H9 (cell line): Measurements from ENCODE around the gene KLF15. TPM values are rescaled to one million over a fixed set of nuclear protein-coding genes. Genes with fewer than 3 reads are reported as not detected.

Experiments
- DNase-seq: peaks from one replicate; pipeline ENCODE4 v3.0.0-alpha.2; 2017
- H2AFZ ChIP-seq: one replicate; pipeline ENCODE4 v1.6.1; 2013; ENCODE audit warnings: mild to moderate bottlenecking, low read length, control low read depth, moderate library complexity
- H2AK5ac ChIP-seq: 2 replicates; pipeline ENCODE4 v1.6.1; 2013; ENCODE audit warnings: low read length, control low read depth, mixed read lengths; ENCODE audit not compliant: insufficient read length
- H2BK120ac ChIP-seq: one replicate; pipeline ENCODE4 v1.6.1; 2013; ENCODE audit warnings: low read depth, mild to moderate bottlenecking, low read length, control low read depth, inconsistent platforms; ENCODE audit not compliant: poor library complexity, severe bottlenecking
- H2BK12ac ChIP-seq: 2 replicates; pipeline ENCODE4 v1.6.1; 2013; ENCODE audit warnings: low read length, control low read depth, mixed read lengths, low read depth; ENCODE audit not compliant: insufficient read length
- H2BK15ac ChIP-seq: 2 replicates; pipeline ENCODE4 v1.6.1; 2013; ENCODE audit warnings: low read depth, low read length, control low read depth
- H2BK20ac ChIP-seq: one replicate; pipeline ENCODE4 v1.6.1; 2013; ENCODE audit warnings: low read depth, mild to moderate bottlenecking, low read length, control low read depth, inconsistent platforms; ENCODE audit not compliant: poor library complexity, severe bottlenecking
- H2BK5ac ChIP-seq: 2 replicates; pipeline ENCODE4 v1.6.1; 2013; ENCODE audit warnings: low read length, control low read depth, mixed read lengths; ENCODE audit not compliant: insufficient read length
- H3K14ac ChIP-seq: 2 replicates; pipeline ENCODE4 v1.6.1; 2013; ENCODE audit warnings: low read length, control low read depth; ENCODE audit not compliant: insufficient read depth
- H3K18ac ChIP-seq: 2 replicates; pipeline ENCODE4 v1.6.1; 2013; ENCODE audit warnings: low read depth, mild to moderate bottlenecking, mixed read lengths, low read length, control low read depth; ENCODE audit not compliant: insufficient read length
- H3K23ac ChIP-seq: 2 replicates; pipeline ENCODE4 v1.6.1; 2013; ENCODE audit warnings: low read length, control low read depth, mixed read lengths, low read depth; ENCODE audit not compliant: insufficient read length
- H3K23me2 ChIP-seq: 2 replicates; pipeline ENCODE4 v1.6.1; 2013; ENCODE audit warnings: low read depth, mild to moderate bottlenecking, mixed read lengths, low read length, control low read depth; ENCODE audit not compliant: insufficient read length, poor library complexity, severe bottlenecking
- H3K27ac ChIP-seq: 2 replicates; pipeline ENCODE4 v1.5.1; 2013; ENCODE audit warnings: low read length, control low read depth, mixed read lengths, low read depth; ENCODE audit not compliant: insufficient read length
- H3K27me3 ChIP-seq: 2 replicates; pipeline ENCODE4 v1.6.1; 2013; ENCODE audit warnings: low read length, control low read depth, inconsistent platforms; ENCODE audit not compliant: insufficient read depth
- H3K4ac ChIP-seq: 2 replicates; pipeline ENCODE4 v1.6.1; 2013; ENCODE audit warnings: low read depth, mild to moderate bottlenecking, control low read depth, inconsistent platforms, low read length, moderate library complexity
- H3K4me1 ChIP-seq: 2 replicates; pipeline ENCODE4 v1.6.1; 2013; ENCODE audit warnings: low read length, control low read depth, inconsistent platforms; ENCODE audit not compliant: insufficient read depth
- H3K4me2 ChIP-seq: 2 replicates; pipeline ENCODE4 v1.6.1; 2013; ENCODE audit warnings: low read length, control low read depth, mixed read lengths; ENCODE audit not compliant: insufficient read length, insufficient read depth
- H3K56ac ChIP-seq: 2 replicates; pipeline ENCODE4 v1.6.1; 2013; ENCODE audit warnings: low read depth, mild to moderate bottlenecking, mixed read lengths, low read length, control low read depth; ENCODE audit not compliant: insufficient read length
- H3K79me1 ChIP-seq: 2 replicates; pipeline ENCODE4 v1.6.1; 2013; ENCODE audit warnings: low read depth, mild to moderate bottlenecking, moderate library complexity, low read length, control low read depth, inconsistent platforms; ENCODE audit not compliant: insufficient read depth, poor library complexity, severe bottlenecking
- H3K79me2 ChIP-seq: 2 replicates; pipeline ENCODE4 v1.6.1; 2013; ENCODE audit warnings: low read length, control low read depth, inconsistent platforms; ENCODE audit not compliant: insufficient read depth
- H3K9ac ChIP-seq: 2 replicates; pipeline ENCODE4 v1.6.1; 2013; ENCODE audit warnings: low read length, control low read depth, mixed read lengths; ENCODE audit not compliant: insufficient read length; ENCODE audit errors: extremely low read depth
- H3K9me3 ChIP-seq: one replicate; pipeline ENCODE4 v1.6.1; 2013; ENCODE audit warnings: low read depth, low read length, inconsistent platforms; ENCODE audit not compliant: control insufficient read depth
- H3T11ph ChIP-seq: one replicate; pipeline ENCODE4 v1.6.1; 2013; ENCODE audit warnings: mild to moderate bottlenecking, low read length, control low read depth, inconsistent platforms
- H4K20me1 ChIP-seq: one replicate; pipeline ENCODE4 v1.6.1; 2013; ENCODE audit not compliant: control insufficient read depth, insufficient read length, insufficient read depth
- H4K5ac ChIP-seq: 2 replicates; pipeline ENCODE4 v1.6.1; 2013; ENCODE audit warnings: low read depth, mild to moderate bottlenecking, mixed read lengths, low read length, control low read depth; ENCODE audit not compliant: insufficient read length
- H4K8ac ChIP-seq: replicated peaks from 2 replicates; pipeline ENCODE4 v1.6.1; 2013; ENCODE audit warnings: low read length, control low read depth, mixed read lengths, low read depth; ENCODE audit not compliant: insufficient read length
- H4K91ac ChIP-seq: 2 replicates; pipeline ENCODE4 v1.6.1; 2013; ENCODE audit warnings: low read depth, mild to moderate bottlenecking, moderate library complexity, mixed read lengths, low read length, control low read depth; ENCODE audit not compliant: insufficient read length
- H3K27ac Mint-ChIP-seq, 3 experiments: 2 replicates in 2 of 3; 3 replicates in 1 of 3; pipeline ENCODE4 v1.8.0; 2020 to 2021; ENCODE audit warnings: mixed read lengths in 3 of 3, mild to moderate bottlenecking in 1 of 3, moderate library complexity in 1 of 3
- H3K27me3 Mint-ChIP-seq: 2 replicates; pipeline ENCODE4 v1.8.0; 2021; ENCODE audit warnings: low read depth, mild to moderate bottlenecking, moderate library complexity, mixed read lengths
- H3K36me3 Mint-ChIP-seq, 3 experiments: 2 replicates in 2 of 3; 3 replicates in 1 of 3; pipeline ENCODE4 v1.8.0; 2020 to 2021; ENCODE audit warnings: low read depth in 3 of 3, mixed read lengths in 3 of 3; ENCODE audit not compliant: insufficient read depth in 1 of 3
- H3K4me1 Mint-ChIP-seq, 2 experiments: 2 replicates each; pipeline ENCODE4 v1.8.0; 2020; ENCODE audit warnings: mixed read lengths in 2 of 2
- H3K4me3 Mint-ChIP-seq, 2 experiments: 2 replicates in 1 of 2; 3 replicates in 1 of 2; pipeline ENCODE4 v1.8.0; 2020 to 2021; ENCODE audit warnings: mild to moderate bottlenecking in 2 of 2, mixed read lengths in 2 of 2, moderate library complexity in 1 of 2
- H3K9me3 Mint-ChIP-seq, 2 experiments: 2 replicates in 1 of 2; 3 replicates in 1 of 2; pipeline ENCODE4 v1.8.0; 2020; ENCODE audit warnings: mild to moderate bottlenecking in 2 of 2, mixed read lengths in 2 of 2, moderate library complexity in 1 of 2
- CTCF ChIP-seq: fragments of 200-600 bp; sonication (generic); conservative IDR thresholded peaks from 3 replicates; pipeline ENCODE4 v1.8.0; 2021; ENCODE audit warnings: antibody characterized with exemption, mild to moderate bottlenecking
- WGBS: extraction: QIAGEN DNeasy Blood & Tissue Kit; methylation state at CpG from one replicate; pipeline ENCODE4 v1.1.7; 2013; ENCODE audit warnings: missing lambda C conversion rate, low lambda C conversion rate, mixed read lengths; ENCODE audit not compliant: insufficient read length; ENCODE audit errors: extremely low coverage; 5-methylcytosine and 5-hydroxymethylcytosine counted together
- total RNA-seq: library from RNA; stranded (reverse); gene quantifications from 2 replicates; pipeline ENCODE4 v1.2.1, GENCODE V29; 2021

Gene KLF15
- total RNA-seq, 1 experiment from 2014 or later: 10.8 TPM

GRCh38 chr3:126370055-126370454 lies 12.8 kb upstream of the KLF15 start:
- Histone ChIP-seq H4K5ac (no peak overlapping the region), H3K27ac (no peak overlapping the region), H3T11ph (no peak overlapping the region), H3K4me2 (no peak overlapping the region), H2BK12ac (no peak overlapping the region), H3K79me1 (no peaks in the 10 kb centered on the region), H2BK20ac (no peak overlapping the region), H3K79me2 (no peaks in the 10 kb centered on the region), H2AK5ac (no peak overlapping the region), H2BK15ac (no peak overlapping the region), H3K4ac (no peak overlapping the region), H3K56ac (no peak overlapping the region), H3K9ac (no peak overlapping the region), H3K23ac (no peak overlapping the region), H3K9me3 (no peaks in the 10 kb centered on the region), H2BK120ac (no peak overlapping the region), H3K4me1 (no peaks in the 10 kb centered on the region), H3K27me3 (no peaks in the 10 kb centered on the region), H3K14ac (no peak overlapping the region), H2AFZ (no peak overlapping the region), H2BK5ac (no peak overlapping the region), H4K8ac (no peak overlapping the region), H3K23me2 (no peaks in the 10 kb centered on the region), H3K18ac (no peak overlapping the region), H4K20me1 (no peaks in the 10 kb centered on the region), H4K91ac (no peak overlapping the region)
- Mint-ChIP-seq H3K4me3 (no peak overlapping the region), H3K9me3 (0 out of 5 replicates have a peak, but pooled peaks cover 0 to 2% of the 10 kb centered on the region in 2 experiments), H3K27me3 (no peaks in the 10 kb centered on the region; the same call in none of the 2 replicates), H3K36me3 (no peaks in the 10 kb centered on the region; a peak in 1 of 7 replicates), H3K27ac (0 out of 7 replicates have a peak overlapping the region, but pooled peaks of 1 of the 3 experiments have one; percentile 8), H3K4me1 (peaks cover under 1 to 3% of the 10 kb centered on the region in 2 experiments)
- TF ChIP-seq CTCF: no peak
- no peak for DNase-seq
- WGBS: no CpG with 5 or more reads among the region's 4 CpGs
